ENCODE results near the gene KLK13.

KLK13 gene

GRCh38 chr19:51064534-51065220 is at the start of gene KLK13:
KLK13 (minus strand) TSS chr19:51065092; CDS start chr19:51065067, 25 bp downstream.
- peak; percentile 5 for DNase-seq (ENCODE audit: low spot score)

- no peak for DNase-seq (ENCODE audit: low spot score)
These were observed 49.3 kb upstream of the KLK13 start for GRCh38 chr19:51114087-51114729.

GRCh38 chr19:51111606-51112005 is 46.7 kb upstream of the KLK13 start:
- no peak for DNase-seq (ENCODE audit: low spot score)

- DNase-seq (ENCODE audit: low spot score) = no peak
These were observed 45.7 kb upstream of the KLK13 start for GRCh38 chr19:51110666-51110971.

GRCh38 chr19:51108805-51109146 is 43.9 kb upstream of the KLK13 start:
- no peak for DNase-seq (ENCODE audit: low spot score)

- DNase-seq (ENCODE audit: low spot score) = peak; percentile 99
These were observed 43.3 kb upstream of the KLK13 start, which contains the start of gene CTU1 for GRCh38 chr19:51108066-51108804. CTU1 (minus strand) TSS chr19:51108409; CDS start chr19:51104569, 3,840 bp downstream.

GRCh38 chr19:51107406-51108065 is 42.6 kb upstream of the KLK13 start:
- peak; percentile 26 for DNase-seq (ENCODE audit: low spot score)

- DNase-seq (ENCODE audit: low spot score) = no peak
These were observed 39.0 kb upstream of the KLK13 start for GRCh38 chr19:51103926-51104341.

GRCh38 chr19:51102991-51103390 is 38.1 kb upstream of the KLK13 start:
- DNase-seq (ENCODE audit: low spot score) = no peak

GRCh38 chr19:51101171-51101865 is 36.4 kb upstream of the KLK13 start:
- DNase-seq (ENCODE audit: low spot score) = no peak

- DNase-seq (ENCODE audit: low spot score) = no peak
These were observed 35.7 kb upstream of the KLK13 start for GRCh38 chr19:51100601-51101000.

GRCh38 chr19:51099047-51099382 is 34.1 kb upstream of the KLK13 start:
- DNase-seq (ENCODE audit: low spot score) = no peak

- DNase-seq (ENCODE audit: low spot score) = no peak
These were observed 33.6 kb upstream of the KLK13 start for GRCh38 chr19:51098365-51099046.

- no peak for DNase-seq (ENCODE audit: low spot score)
These were observed 32.9 kb upstream of the KLK13 start for GRCh38 chr19:51097796-51098195.

- DNase-seq (ENCODE audit: low spot score) = peak; percentile 58
These were observed 32.4 kb upstream of the KLK13 start for GRCh38 chr19:51097166-51097738.

- no peak for DNase-seq (ENCODE audit: low spot score)
These were observed 31.7 kb upstream of the KLK13 start for GRCh38 chr19:51096473-51097165.

- no peak for DNase-seq (ENCODE audit: low spot score)
These were observed 29.9 kb upstream of the KLK13 start for GRCh38 chr19:51094696-51095279.

- no peak for DNase-seq (ENCODE audit: low spot score)
These were observed 28.8 kb upstream of the KLK13 start for GRCh38 chr19:51093510-51094345.

GRCh38 chr19:51093101-51093500 is 28.2 kb upstream of the KLK13 start:
- no peak for DNase-seq (ENCODE audit: low spot score)

Data from LoVo (cell line).